Measurements from ENCODE around the gene FHIT. TPM values are rescaled to one million over a fixed set of nuclear protein-coding genes. Genes with fewer than 3 reads are reported as not detected.

FHIT gene
- total RNA-seq, 1 experiment from 2014 or later = 20.1 TPM

- H3K27ac Mint-ChIP-seq (ENCODE audit: low read depth, unreplicated experiment) = no peak overlapping the region
- ChIA-PET POLR2A (no interaction called here), CTCF (interaction anchor here (0.6 kb wide), 1 partner anchor 28 kb away, joined by 3 read pairs; no protein-coding TSS in a partner anchor)
- BruUV-seq (replicated peaks) = no TSS peak
- H3K27me3 Mint-ChIP-seq (ENCODE audit: insufficient read depth, unreplicated experiment) = no peaks in the 10 kb centered on the region
- no peaks in the 10 kb centered on the region for H3K36me3 Mint-ChIP-seq (ENCODE audit: insufficient read depth, unreplicated experiment)
- H3K4me3 Mint-ChIP-seq (ENCODE audit: unreplicated experiment) = no peak overlapping the region
- no peaks in the 10 kb centered on the region for H3K4me1 Mint-ChIP-seq (ENCODE audit: insufficient read depth, unreplicated experiment)
- DNase-seq (ENCODE audit: unreplicated experiment) = no peak
- H3K9me3 Mint-ChIP-seq (ENCODE audit: unreplicated experiment) = no peaks in the 10 kb centered on the region
- TF ChIP-seq, protein P1, sequence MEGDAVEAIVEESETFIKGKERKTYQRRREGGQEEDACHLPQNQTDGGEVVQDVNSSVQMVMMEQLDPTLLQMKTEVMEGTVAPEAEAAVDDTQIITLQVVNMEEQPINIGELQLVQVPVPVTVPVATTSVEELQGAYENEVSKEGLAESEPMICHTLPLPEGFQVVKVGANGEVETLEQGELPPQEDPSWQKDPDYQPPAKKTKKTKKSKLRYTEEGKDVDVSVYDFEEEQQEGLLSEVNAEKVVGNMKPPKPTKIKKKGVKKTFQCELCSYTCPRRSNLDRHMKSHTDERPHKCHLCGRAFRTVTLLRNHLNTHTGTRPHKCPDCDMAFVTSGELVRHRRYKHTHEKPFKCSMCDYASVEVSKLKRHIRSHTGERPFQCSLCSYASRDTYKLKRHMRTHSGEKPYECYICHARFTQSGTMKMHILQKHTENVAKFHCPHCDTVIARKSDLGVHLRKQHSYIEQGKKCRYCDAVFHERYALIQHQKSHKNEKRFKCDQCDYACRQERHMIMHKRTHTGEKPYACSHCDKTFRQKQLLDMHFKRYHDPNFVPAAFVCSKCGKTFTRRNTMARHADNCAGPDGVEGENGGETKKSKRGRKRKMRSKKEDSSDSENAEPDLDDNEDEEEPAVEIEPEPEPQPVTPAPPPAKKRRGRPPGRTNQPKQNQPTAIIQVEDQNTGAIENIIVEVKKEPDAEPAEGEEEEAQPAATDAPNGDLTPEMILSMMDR (IDR thresholded peaks at IDR 0.05; ENCODE audit: unreplicated experiment) = no peak
- intact Hi-C loops (cut with micrococcal nuclease) = no loop called here
These were observed 1025.4 kb downstream of the FHIT start for GRCh38 chr3:60225848-60226247.

DNA sequence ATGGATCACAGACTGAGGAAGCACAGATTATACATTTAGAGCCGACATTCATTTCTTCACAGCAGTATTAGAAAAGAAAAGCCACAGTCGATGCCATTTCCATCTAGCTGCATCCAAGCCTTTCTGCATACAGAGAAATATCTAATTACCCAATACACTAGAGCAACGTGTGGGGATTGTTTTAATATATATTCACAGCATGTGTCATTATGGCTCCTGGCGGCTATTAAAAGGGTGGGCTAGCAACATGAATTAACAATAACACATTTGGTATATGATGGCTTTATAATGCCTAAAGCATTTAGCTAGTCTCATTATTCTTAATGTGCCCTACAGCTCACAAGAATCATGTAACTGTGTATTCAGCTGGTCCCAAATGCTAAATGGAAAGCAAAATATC lies 1030.5 kb downstream of the FHIT start:
- Mint-ChIP-seq H3K27ac (ENCODE audit: low read depth, unreplicated experiment) (no peak overlapping the region), H3K9me3 (ENCODE audit: unreplicated experiment) (no peaks in the 10 kb centered on the region), H3K36me3 (ENCODE audit: insufficient read depth, unreplicated experiment) (no peaks in the 10 kb centered on the region), H3K4me3 (ENCODE audit: unreplicated experiment) (no peak overlapping the region), H3K4me1 (ENCODE audit: insufficient read depth, unreplicated experiment) (no peaks in the 10 kb centered on the region), H3K27me3 (ENCODE audit: insufficient read depth, unreplicated experiment) (no peaks in the 10 kb centered on the region)
- DNase-seq (ENCODE audit: unreplicated experiment) = no peak
- CTCF ChIA-PET = no interaction called here
- TF ChIP-seq, protein P1 (IDR thresholded peaks at IDR 0.05; ENCODE audit: unreplicated experiment) = no peak
- no TSS peak for BruUV-seq (replicated peaks)
- POLR2A ChIA-PET = no interaction called here
- intact Hi-C loops (cut with micrococcal nuclease) = no loop called here

- POLR2A ChIA-PET = no interaction called here
- H3K4me1 Mint-ChIP-seq (ENCODE audit: insufficient read depth, unreplicated experiment) = no peaks in the 10 kb centered on the region
These were observed 1031.8 kb downstream of the FHIT start for GRCh38 chr3:60219501-60219900.

GRCh38 chr3:60217156-60217911 lies 1033.9 kb downstream of the FHIT start:
- ChIA-PET POLR2A (no interaction called here), CTCF (no interaction called here)
- H3K36me3 Mint-ChIP-seq (ENCODE audit: insufficient read depth, unreplicated experiment) = no peaks in the 10 kb centered on the region
- no peaks in the 10 kb centered on the region for H3K9me3 Mint-ChIP-seq (ENCODE audit: unreplicated experiment)
- TF ChIP-seq, protein P1 (IDR thresholded peaks at IDR 0.05; ENCODE audit: unreplicated experiment) = no peak
- no peak for DNase-seq (ENCODE audit: unreplicated experiment)
- no peaks in the 10 kb centered on the region for H3K27me3 Mint-ChIP-seq (ENCODE audit: insufficient read depth, unreplicated experiment)
- no peaks in the 10 kb centered on the region for H3K4me1 Mint-ChIP-seq (ENCODE audit: insufficient read depth, unreplicated experiment)
- intact Hi-C loops (cut with micrococcal nuclease) = no loop called here
- H3K27ac Mint-ChIP-seq (ENCODE audit: low read depth, unreplicated experiment) = no peak overlapping the region
- H3K4me3 Mint-ChIP-seq (ENCODE audit: unreplicated experiment) = no peak overlapping the region
- BruUV-seq (replicated peaks) = no TSS peak

More at GRCh38 chr3:60219501-60219900, 1031.8 kb downstream of the FHIT start:
- intact Hi-C loops (cut with micrococcal nuclease) = no loop called here
- Mint-ChIP-seq H3K27me3 (ENCODE audit: insufficient read depth, unreplicated experiment) (no peaks in the 10 kb centered on the region), H3K4me3 (ENCODE audit: unreplicated experiment) (no peak overlapping the region), H3K9me3 (ENCODE audit: unreplicated experiment) (no peaks in the 10 kb centered on the region), H3K27ac (ENCODE audit: low read depth, unreplicated experiment) (no peak overlapping the region), H3K36me3 (ENCODE audit: insufficient read depth, unreplicated experiment) (no peaks in the 10 kb centered on the region)
- no peak for DNase-seq (ENCODE audit: unreplicated experiment)
- no TSS peak for BruUV-seq (replicated peaks)
- TF ChIP-seq, protein P1 (IDR thresholded peaks at IDR 0.05; ENCODE audit: unreplicated experiment) = no peak
- CTCF ChIA-PET = interaction anchor here (1.3 kb wide), 1 partner anchor 353 kb away, joined by 3 read pairs; no protein-coding TSS in a partner anchor

All from MCF 10A (cell line).